HG03565 (cell line): ENCODE measurements around the gene TRIM33.
"Not testable (repeated sequence)": the region's sequence is repeated elsewhere in the genome, so short reads cannot be mapped to it uniquely, and the experiment has no call there.

Experiments
- ATAC-seq: cut with Tn5 transposase; IDR thresholded peaks from one replicate; pipeline ENCODE4 v1.9.1; 2021; ENCODE audit warnings: mild to moderate bottlenecking, moderate library complexity; ENCODE audit not compliant: unreplicated experiment

The TRIM33 gene

DNA sequence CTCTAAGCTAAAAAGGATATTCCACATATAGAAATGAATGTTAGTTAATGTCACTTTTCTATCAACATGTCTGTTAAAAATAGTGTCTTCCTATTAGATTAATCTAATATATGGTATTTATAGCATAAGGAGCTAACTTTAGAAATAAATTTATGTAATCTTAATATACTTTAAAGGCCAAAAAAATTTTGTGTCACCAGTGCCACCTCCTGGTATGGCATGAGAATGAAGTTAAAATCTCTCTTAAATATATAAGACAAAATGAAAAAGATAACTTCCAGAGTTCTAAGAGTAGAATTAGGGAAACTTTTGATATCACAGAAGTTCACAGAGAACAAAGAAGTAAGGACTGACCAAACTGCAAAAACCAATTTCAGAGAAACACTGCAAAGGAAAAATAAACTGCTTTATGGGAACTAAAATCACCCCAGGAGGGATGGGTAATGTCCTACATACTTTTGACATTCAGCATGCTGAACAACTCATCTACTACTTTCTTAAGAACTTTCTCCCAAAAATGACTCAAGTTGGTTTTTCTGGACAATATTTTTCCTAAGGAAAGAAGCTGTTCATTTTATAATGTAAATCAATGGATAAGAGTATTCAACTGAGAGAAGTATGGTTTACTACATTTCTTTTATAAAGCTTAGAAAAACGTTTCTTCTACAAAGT lies 82.8 kb downstream of the TRIM33 start:
- ATAC-seq: no peak

DNA sequence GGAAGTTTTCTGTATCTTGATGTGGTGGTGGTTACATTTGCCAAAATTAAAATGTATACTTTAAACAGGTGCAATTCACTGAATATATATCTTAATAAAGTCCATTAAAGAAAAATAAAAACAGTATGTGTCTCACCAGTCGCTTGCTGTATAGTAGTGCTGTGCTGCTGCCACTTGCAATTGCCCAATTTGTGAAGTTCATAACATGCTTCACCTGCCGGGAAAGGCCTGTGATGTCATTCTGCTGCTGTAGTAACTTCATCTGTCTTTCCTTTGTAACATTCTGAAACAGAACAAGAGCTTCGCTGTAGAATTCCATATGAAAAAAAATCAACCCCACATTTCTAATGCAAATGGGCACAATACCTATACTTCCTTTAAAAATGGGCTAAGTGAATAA lies 83.4 kb downstream of the TRIM33 start:
- no peak for ATAC-seq

DNA sequence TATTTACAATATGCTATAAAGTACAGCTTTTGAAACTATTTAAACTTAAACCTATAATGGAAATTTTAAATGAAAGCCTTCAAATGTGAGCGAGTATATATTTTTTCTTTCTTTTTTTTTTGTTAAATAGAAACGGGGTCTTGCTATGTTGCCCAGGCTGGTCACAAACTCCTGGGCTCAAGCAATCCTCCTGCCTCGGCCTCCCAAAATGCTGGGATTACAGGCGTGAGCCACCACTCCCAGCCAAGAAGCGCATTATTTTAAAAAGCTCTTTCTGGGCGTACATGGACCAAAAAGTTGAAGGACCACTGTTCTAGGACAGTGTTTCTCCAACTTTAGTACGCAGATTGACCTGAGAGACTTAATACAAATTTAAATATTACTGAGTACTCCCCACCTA lies 87.5 kb downstream of the TRIM33 start:
- ATAC-seq: no peak

DNA sequence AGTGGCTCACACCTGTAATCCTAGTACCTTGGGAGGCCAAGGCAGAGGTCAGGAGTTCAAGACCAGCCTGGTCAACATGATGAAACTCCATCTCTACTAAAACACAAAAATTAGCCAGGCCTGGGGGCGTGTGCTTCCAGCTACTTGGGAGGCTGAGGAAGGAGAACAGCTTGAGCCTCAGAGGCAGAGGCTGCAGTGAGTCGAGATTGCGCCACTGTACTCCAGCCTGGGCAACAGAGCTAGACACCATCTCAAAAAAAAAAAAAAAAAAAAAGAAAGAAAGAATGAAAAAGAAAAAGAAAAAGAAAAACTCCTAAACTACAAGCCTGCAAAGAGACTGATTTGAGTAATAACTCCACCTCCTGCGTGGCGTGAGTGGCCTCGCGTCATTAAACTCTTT lies 92.1 kb downstream of the TRIM33 start:
- not testable (repeated sequence) for ATAC-seq

DNA sequence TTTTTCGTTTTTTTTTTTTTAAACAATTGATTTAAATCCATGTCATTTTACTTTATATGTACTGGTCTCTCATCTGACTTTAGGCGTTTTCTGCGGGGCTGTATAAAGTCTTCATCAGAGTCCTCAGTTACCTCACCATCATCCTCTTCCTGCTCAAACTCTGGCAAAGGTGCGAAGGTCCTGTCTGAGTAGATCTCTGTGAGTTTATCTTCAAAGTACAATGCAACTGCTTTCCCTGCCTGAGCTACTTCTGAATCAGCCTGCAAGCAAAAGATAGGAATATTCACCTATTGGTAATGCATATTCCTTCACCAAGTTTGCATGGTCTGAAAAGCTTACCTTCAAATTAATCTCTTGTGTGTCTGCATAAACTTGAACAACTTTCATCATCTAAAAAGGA lies 113.4 kb downstream of the TRIM33 start:
- ATAC-seq: no peak

DNA sequence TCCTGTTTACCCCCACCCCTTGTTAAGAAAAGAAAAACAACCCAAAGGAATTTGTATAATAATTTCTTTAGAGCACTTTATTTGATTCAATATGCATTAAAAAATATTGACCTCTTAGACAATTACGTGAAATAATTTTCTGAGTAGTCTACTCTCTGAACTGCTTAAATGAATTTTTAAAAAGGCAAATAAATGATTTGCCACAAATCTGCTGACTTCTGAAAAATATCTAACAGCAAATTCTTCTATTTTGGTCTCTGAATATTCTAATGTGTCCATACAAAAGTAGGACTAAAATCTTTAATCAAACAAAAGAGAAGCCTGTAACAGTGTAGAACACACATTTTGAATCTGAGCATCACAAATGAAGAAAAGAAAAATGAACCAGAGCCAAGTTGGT lies 115.1 kb downstream of the TRIM33 start:
- no peak for ATAC-seq

DNA sequence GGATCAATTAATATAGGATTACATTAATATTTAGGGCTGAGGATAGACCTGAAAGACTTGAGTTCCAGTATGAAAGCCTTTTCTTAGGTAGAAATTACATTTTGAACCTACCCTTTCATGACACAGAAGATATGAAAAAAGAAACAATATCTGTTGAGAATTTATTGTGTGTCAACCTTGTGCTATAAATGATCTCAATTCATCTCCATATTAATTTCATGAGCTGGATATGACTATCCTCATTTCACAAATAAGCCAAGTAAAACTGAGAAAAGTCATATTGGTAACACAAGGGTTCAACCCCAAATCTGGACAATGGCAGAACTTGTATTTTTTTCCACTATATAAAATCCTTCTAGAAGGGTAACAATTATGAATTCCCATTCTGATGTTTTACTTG lies 120.0 kb downstream of the TRIM33 start:
- ATAC-seq: no peak

DNA sequence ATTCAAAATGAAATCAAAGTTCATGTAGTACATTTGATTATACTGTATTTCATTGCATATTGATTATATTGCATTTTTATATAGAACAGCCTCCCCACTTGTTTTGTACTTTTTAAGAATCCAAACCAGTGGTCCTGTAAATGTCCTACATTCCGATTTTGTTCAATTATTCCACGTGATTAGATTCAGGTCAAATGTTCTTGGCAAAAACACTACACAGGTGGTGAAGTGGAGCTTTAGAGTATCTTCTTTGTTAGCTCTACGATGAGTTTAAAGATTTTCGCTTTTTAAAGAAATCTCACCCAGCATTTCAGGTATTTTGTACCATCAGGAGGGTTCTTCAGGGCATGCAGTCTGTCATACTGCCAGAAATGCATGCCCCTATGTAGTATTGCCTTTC lies 120.6 kb downstream of the TRIM33 start:
- ATAC-seq: no peak

DNA sequence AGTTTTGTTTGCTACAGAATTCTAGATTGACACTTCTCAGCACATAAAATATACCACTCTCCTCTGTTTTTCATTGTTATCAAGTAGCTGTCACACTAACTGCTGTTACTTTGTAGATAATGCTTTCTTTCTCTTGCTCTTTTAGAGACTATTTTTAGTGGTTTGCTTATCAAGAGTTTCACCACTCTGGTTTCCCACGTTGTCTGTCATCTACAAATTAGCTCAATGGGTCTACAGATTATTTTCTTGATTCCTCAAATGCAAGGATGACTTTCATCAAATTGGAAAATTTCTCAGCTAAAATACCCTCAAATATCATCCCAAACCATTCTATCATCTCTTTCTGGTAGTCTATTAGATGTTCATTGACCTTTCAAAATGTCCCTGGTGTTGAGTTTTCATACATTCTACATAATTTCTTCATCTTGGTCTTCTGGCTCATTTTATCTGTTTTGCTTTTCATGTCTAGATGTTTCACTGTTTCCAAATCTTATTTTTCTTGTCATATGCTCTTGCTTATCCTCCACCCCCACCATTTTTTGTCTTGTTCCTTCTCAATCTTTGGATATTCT lies 122.5 kb downstream of the TRIM33 start:
- no peak for ATAC-seq

DNA sequence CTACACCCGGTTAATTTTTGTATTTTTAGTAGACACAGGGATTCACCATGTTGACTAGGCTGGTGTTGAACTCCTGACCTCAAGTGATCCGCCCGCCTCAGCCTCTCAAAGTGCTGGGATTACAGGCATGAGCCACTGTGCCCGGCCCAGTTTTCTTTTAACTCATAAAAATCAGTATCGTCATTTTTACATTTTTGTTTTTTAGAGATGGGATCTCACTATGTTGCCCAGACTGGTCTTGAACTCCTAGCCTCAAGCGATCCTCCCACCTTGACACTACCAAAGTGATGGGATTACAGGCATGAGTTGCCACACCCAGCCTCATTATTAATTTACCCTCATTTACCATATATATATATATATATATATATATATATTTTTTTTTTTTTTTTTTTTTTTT lies 123.4 kb downstream of the TRIM33 start:
- not testable (repeated sequence) for ATAC-seq

DNA sequence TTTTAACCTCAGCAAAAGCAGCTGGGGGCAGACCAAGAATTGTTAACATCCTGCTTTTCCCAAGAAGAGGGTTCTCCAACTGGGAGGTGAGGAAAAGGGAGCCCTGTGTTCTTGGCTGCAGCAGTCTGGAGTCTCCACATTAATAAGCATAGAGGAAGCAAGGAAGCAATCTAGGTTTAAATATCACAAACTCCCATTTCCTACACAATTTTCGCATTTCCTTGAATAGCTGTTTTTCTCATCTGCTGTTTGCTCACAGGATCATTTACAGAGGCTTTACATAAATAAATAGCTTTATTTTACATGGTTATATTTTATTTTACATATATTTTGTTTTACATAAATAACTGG lies 124.0 kb downstream of the TRIM33 start:
- no peak for ATAC-seq

DNA sequence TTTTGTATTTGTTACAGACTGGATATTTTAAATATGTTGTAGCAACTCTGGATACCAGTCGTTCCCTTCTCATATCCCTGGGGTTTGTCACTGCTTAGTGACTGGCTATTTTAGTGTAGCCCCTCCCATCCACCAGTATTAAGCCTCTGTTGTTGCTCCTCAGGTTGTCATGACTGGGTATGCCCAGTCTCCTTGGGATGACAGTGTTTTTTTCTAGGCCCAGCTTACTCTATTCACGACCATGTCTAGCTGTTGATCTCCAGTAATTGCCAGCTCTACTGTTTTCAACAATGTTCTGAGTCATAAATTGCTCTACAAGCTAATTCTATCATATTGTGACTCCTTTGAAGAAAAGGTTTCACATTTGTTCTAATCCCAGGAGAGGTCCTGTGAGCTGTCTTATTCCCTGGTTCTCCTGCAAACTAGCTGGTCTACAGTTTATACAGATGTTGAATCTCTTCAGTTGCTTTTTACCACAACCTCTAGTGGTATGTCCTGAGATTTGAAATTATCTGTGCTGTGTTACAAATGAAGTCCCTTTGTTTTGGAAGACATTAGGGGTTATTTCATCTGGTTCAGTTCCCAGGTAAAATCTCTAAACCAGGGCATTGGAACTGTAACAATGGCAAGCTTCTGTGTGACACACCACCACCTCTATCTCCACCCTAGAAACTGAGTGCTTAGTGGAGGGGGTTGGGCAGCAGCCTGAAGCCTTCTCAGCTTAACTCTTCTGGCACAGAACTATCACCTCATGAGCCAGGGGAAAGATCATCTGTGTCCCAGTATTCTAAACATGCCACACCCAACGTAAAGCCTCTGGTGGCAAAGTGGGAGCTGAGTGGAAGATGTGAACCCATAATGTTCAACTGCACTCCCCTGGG lies 124.6 kb downstream of the TRIM33 start:
- no peak for ATAC-seq

DNA sequence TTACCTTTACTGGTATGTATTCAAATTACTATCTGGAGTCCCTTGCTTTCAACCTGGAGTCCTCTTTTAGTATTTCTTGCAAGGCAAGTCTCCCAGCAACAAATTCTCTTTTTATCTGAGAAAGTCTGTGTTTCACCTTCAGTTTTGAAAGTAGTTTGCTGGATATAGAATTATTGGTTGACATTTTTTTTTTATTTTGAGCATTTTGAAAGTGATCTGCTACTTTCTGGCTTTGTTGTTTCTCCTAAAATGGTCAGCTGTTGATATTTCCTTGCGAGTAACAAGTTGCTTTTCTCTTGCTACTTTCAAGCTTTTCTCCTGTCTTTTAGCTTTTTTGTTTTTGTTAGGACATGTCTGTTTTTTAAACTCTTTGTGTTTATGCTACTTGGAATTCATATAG lies 126.1 kb downstream of the TRIM33 start:
- no peak for ATAC-seq

DNA sequence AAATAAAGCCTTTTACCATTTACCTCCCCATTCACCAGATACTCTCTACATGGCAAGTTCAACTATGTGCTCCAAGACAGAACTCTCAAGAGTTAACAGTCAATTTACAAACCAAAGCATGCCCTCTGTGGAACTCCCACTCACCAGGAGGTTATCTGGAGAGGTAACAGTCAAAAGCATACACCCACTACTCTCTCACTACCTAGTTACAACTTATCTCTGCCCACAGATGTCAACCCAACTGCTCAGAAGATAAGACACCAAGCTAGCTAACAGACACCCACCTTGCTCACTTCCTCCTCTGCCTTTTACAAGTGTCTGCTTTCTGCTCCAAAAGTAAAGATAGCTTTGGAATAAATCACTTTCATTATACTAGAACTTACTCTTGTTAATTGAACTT lies 131.0 kb downstream of the TRIM33 start:
- ATAC-seq: no peak

DNA sequence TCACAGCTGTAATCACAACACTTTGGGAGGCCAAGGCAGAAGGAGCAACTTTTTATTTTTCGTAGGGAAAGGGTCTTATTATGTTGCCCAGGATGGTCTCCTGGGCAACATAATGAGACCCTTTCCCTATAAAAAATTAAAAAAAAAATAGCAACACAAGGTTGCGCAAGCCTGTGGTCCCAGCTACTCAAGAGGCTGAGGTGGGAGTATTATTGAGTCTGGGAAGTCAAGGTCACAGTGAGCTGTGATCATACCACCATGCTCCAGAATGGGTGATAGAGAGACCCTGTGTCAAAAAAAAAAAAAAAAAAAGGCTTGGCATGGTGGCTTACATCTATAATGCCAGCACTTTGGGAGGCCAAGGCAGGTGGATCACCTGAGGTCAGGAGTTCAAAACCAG lies 131.6 kb downstream of the TRIM33 start:
- ATAC-seq: no peak

DNA sequence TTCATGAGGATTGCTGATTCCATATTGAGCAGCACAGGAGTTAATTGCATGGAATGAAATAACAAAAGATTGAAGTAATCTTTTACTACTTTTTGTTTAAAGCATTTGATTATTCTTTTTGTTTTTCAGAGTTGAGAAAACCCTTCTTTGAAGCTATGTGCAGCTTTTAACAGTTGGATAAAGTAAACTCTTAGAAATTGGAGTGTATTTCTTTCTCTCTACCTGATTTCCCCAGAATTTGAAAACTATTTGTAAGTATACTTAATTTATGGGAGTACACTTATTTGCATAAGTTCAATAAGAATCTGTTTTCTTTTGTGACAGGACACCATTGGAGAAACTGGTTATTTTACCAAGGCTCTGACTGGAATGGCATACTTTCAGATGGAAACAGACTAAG lies 133.6 kb downstream of the TRIM33 start:
- no peak for ATAC-seq

DNA sequence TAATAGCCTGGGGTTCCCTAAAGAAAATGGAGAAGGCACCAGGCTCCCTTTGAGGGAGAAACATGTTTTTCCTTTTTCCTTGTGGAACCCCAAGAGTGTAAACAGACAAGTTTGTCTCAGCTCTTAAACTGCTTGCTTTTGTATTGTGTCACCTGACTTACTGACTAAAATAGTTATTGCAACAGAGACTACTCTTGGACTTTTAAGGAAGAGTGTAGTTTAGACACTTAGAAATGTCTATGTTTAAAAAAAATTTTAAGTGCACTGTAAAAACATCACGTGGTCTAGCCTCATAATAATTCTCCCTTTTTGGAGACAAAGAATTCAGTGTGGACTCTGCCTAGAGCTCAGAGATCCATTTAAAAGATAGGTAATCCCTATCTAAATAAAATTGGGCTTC lies 141.1 kb downstream of the TRIM33 start:
- no peak for ATAC-seq

DNA sequence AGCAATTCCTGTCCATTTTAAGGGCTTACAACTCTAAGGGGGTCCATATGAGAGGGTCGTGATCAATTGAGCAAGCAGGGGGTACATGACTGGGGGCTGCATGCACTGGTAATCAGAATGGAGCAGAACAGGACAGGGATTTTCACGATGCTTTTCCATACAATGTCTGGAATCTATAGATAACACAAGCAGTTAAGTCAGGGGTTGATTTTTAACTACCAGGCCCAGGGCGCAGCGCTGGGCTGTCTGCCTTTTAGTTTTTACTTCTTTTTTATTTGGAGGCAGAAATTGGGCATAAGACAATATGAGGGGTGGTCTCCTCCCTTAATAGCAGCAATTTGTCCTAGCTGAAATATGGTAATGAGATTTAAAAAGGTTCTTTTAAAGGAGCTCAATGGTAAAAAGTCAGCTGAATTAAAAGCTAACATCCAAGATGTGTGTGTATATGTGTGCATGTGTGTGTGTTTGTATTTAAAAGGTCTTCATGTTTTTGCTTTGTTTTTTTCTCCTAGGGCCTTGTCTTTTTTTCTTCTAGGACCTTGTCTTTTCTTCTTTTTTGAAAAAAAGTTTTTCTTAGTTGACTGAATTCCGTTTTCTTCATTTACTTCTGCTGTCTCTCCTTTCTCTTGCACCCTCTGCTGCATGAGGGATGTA lies 141.6 kb downstream of the TRIM33 start:
- ATAC-seq: not testable (repeated sequence)

DNA sequence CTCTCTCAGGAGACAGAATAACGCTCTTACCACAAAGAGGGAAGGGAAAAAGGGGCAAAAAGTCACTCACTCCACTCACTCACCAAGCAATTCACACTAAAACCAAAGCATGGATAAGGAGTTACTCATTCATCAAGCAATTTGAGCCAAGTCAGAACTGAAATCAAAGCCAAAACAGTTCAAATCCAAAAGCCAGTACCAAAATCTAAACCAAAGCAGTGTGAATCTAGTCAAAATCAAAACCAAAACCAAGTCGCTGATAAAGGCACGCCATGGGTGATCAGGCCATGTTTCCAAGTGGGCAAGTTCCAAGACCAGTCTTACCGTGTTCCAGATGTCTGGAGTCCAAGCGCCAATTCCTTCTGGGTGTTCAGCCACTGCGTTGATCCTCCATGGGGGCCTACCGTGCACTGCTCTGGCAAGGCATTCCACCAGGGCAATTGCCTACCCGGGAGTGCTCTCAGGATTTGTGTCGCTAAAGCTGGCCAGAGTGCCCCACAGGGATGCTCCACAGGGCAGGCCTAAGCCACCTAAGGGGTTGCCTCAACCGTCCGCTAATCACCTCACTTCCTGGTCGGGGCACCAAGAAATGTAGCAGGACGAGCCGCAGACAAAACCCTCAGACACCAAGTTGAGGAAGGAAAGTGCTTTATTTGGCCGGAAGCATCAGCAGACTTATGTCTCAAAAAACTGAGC lies 142.3 kb downstream of the TRIM33 start:
- no peak for ATAC-seq

DNA sequence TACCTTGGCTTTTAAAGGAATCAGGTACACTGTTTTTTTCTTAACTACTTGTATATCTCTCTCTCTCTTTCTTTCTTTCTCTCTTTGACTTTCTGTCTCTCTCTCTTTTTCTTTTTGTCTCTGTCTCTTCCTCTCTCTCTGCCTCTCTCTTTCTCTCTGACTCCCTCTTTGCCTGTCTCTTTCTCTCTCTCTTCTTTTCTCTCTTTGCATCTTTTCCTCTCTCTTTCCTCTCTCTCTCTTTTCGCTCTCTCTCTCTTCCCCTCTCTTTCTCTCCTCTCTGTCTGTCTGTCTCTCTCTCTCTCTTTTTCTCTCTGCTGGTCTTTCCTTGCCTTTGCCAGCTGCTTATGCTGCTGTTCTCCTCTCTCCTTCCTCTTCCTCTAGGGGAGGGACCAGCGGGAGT lies 143.2 kb downstream of the TRIM33 start:
- no peak for ATAC-seq

DNA sequence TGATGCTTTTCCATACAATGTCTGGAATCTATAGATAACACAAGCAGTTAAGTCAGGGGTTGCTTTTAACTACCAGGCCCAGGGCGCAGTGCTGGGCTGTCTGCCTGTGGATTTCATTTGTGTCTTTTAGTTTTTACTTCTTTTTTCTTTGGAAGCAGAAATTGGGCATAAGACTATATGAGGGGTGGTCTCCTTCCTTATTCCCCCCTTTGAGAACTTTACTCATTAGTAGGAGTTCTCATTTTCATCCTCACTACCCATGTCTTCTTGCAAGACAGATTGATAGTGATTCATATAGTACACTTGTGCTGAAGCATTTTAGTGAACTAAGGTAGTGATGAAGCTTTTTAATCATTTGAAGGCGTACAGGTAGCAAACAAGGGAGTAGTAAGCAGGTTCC lies 147.8 kb downstream of the TRIM33 start:
- ATAC-seq: not testable (repeated sequence)
